CD4-positive, alpha-beta T cell treated with Interleukin-6 at 100 ng/mL for 8 hours (primary cell): ENCODE results near the gene ZNF10.

Experiments
- DNase-seq: peaks from one replicate; pipeline ENCODE4 v3.0.0-alpha.2; 2020; ENCODE audit warnings: mixed read lengths, low spot score

The ZNF10 gene

DNA sequence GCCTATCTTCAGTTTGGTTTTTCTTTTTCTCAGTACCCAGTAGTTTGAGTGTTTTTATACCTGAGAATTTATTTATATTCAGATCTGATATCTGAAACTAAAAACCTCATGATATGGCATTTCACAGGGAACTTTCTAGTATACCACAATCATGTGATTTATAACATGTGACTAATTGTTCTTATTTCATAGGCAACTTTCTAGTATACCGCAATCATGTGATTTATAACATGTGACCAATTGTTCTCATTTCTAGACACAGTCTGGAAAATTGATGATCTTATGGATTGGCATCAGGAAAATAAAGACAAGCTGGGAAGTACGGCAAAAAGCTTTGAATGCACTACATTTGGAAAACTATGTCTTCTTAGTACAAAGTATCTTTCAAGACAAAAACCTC is 71.5 kb downstream of the ZNF10 start:
- no peak for DNase-seq

DNA sequence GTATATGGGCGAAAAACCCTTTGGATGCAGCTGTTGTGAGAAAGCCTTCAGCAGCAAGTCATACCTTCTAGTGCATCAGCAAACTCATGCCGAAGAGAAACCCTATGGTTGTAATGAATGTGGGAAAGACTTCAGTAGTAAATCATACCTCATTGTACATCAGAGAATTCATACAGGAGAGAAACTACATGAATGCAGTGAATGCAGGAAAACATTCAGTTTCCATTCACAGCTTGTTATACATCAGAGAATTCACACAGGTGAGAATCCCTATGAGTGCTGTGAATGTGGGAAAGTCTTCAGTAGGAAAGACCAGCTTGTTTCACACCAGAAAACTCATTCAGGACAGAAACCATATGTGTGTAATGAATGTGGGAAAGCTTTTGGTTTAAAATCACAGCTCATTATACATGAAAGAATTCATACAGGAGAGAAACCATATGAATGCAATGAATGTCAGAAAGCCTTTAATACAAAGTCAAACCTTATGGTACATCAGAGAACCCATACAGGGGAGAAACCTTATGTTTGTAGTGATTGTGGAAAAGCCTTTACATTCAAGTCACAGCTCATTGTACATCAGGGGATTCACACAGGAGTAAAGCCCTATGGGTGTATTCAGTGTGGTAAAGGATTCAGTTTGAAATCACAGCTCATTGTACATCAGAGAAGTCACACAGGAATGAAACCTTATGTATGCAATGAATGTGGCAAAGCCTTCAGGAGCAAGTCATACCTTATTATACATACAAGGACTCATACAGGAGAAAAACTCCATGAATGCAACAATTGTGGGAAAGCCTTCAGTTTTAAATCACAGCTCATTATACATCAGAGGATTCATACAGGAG is 72.3 kb downstream of the ZNF10 start:
- DNase-seq: no peak

DNA sequence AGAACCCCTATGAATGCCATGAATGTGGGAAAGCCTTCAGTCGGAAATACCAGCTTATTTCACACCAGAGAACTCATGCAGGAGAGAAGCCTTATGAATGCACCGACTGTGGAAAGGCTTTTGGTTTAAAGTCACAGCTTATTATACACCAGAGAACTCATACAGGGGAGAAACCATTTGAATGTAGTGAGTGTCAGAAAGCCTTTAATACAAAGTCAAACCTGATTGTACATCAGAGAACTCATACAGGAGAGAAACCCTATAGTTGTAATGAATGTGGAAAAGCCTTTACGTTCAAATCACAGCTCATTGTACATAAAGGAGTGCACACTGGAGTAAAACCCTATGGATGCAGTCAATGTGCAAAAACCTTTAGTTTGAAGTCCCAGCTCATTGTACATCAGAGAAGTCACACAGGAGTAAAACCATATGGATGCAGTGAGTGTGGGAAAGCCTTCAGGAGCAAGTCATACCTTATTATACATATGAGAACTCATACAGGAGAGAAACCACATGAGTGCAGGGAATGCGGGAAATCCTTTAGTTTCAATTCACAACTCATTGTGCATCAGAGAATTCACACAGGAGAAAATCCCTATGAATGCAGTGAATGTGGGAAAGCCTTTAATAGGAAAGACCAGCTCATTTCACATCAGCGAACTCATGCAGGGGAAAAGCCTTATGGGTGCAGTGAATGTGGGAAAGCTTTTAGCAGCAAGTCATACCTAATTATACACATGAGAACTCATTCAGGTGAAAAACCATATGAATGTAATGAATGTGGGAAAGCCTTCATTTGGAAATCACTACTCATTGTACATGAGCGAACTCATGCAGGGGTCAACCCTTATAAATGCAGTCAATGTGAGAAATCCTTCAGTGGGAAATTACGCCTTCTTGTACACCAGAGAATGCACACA is 73.2 kb downstream of the ZNF10 start:
- DNase-seq: no peak

DNA sequence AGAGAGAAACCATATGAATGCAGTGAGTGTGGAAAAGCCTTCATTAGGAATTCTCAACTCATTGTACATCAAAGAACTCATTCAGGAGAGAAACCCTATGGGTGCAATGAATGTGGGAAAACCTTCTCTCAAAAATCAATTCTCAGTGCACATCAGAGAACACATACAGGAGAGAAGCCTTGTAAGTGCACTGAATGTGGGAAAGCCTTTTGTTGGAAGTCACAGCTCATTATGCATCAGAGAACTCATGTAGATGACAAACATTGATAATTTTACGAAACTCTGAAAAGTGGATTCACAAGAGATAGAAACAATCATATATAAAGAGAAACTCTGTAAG is 73.8 kb downstream of the ZNF10 start:
- DNase-seq: no peak

DNA sequence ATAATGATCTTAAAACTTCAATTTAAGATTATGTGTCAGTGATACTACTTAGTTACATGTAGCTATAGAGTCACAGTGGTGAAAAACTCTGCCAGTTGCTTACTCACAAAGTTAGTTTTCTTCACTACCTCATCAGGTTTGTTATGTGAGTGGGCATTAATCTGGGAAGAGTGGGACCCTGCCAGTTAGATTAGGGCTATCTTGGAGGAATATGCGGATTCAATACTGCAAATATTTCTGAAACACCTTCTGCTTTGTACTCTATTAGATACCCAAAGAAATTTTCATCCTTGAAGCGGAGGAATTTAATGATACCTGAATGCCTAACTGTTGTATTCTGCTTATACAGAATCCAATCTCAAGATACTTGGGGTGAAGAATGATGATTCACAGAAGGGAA is 76.0 kb downstream of the ZNF10 start:
- DNase-seq: no peak
